Activated B cell treated with CpG ODN at 0.5 μM for 24 hours (primary cell): ENCODE measurements around the gene CKS2. TPM values are rescaled to one million over a fixed set of nuclear protein-coding genes. Genes with fewer than 3 reads are reported as not detected.

Source experiments
- ATAC-seq: fragments of 200-7000 bp; cut with Tn5 transposase; one replicate; pipeline ENCODE4 v1.10.0; 2021; ENCODE audit warnings: low read depth, mild to moderate bottlenecking, moderate library complexity
- CTCF ChIA-PET: fragments of 350-600 bp; sonication (Branson Sonifier 250); formaldehyde crosslinking; loops from one replicate; lab custom pipeline; 2021; ENCODE audit warnings: antibody characterized with exemption; lab: Charles Lee
- POLR2A ChIA-PET: fragments of 350-600 bp; sonication (Branson Sonifier 250); formaldehyde crosslinking; loops from one replicate; lab custom pipeline; 2021; ENCODE audit warnings: antibody characterized with exemption; lab: Charles Lee
- DNase-seq: peaks from one replicate; pipeline ENCODE4 v3.0.0; 2022
- H3K27ac Mint-ChIP-seq: one replicate; pipeline ENCODE4 v1.8.0; 2020; ENCODE audit warnings: mixed read lengths
- H3K27me3 Mint-ChIP-seq: one replicate; pipeline ENCODE4 v1.8.0; 2021; ENCODE audit warnings: mixed read lengths
- H3K36me3 Mint-ChIP-seq: one replicate; pipeline ENCODE4 v1.8.0; 2021; ENCODE audit warnings: low read depth, mixed read lengths
- H3K4me1 Mint-ChIP-seq: one replicate; pipeline ENCODE4 v1.8.0; 2021; ENCODE audit warnings: mixed read lengths
- H3K4me3 Mint-ChIP-seq: one replicate; pipeline ENCODE4 v1.8.0; 2020; ENCODE audit warnings: mild to moderate bottlenecking, mixed read lengths
- H3K9me3 Mint-ChIP-seq: one replicate; pipeline ENCODE4 v1.8.0; 2020; ENCODE audit warnings: mixed read lengths
- CTCF ChIP-seq: fragments of 200-600 bp; IDR thresholded peaks from one replicate; pipeline ENCODE4 v1.8.0; 2022; ENCODE audit warnings: antibody characterized with exemption, mild to moderate bottlenecking
- intact Hi-C: fragments of 100-400 bp; cut with micrococcal nuclease; formaldehyde crosslinking; loops from one replicate; pipeline ENCODE4 v1.15.1; 2024
- total RNA-seq: library from RNA; stranded (reverse); gene quantifications from 2 replicates; pipeline ENCODE4 v1.2.3, GENCODE V29; 2022

CKS2 gene
- total RNA-seq, 1 donor from 2014 or later, result 23.9 TPM

- peaks cover 20% of the 10 kb centered on the region for H3K4me1 Mint-ChIP-seq
- CTCF ChIA-PET, result no interaction called here
- POLR2A ChIA-PET, result no interaction called here
- ATAC-seq, result peak; percentile 49
- peaks cover 5% of the 10 kb centered on the region for H3K36me3 Mint-ChIP-seq
- no peak overlapping the region for H3K27ac Mint-ChIP-seq
- DNase-seq, result no peak
- H3K27me3 Mint-ChIP-seq, result no peaks in the 10 kb centered on the region
- H3K4me3 Mint-ChIP-seq, result no peak overlapping the region
- no peak for TF ChIP-seq CTCF
- intact Hi-C loops, result no loop called here
- no peaks in the 10 kb centered on the region for H3K9me3 Mint-ChIP-seq
Measured at GRCh38 chr9:89304834-89305188, 6.2 kb upstream of the CKS2 start.

GRCh38 chr9:89305868-89306267 is 5.1 kb upstream of the CKS2 start:
- no peak for ATAC-seq
- Mint-ChIP-seq H3K27ac (no peak overlapping the region), H3K36me3 (peaks cover 9% of the 10 kb centered on the region), H3K4me1 (peaks cover 28% of the 10 kb centered on the region), H3K9me3 (no peaks in the 10 kb centered on the region), H3K4me3 (no peak overlapping the region), H3K27me3 (no peaks in the 10 kb centered on the region)
- no peak for DNase-seq
- intact Hi-C loops, result no loop called here
- ChIA-PET POLR2A (no interaction called here), CTCF (no interaction called here)
- no peak for TF ChIP-seq CTCF

GRCh38 chr9:89309166-89309565 is 1.8 kb upstream of the CKS2 start:
- DNase-seq (no peak), ATAC-seq (no peak)
- intact Hi-C loops, result no loop called here
- TF ChIP-seq CTCF, result no peak
- no peaks in the 10 kb centered on the region for H3K27me3 Mint-ChIP-seq
- no peaks in the 10 kb centered on the region for H3K9me3 Mint-ChIP-seq
- peaks cover 13% of the 10 kb centered on the region for H3K36me3 Mint-ChIP-seq
- H3K27ac Mint-ChIP-seq, result peak overlapping the region; percentile 99
- POLR2A ChIA-PET, result no interaction called here
- CTCF ChIA-PET, result no interaction called here
- peaks cover 57% of the 10 kb centered on the region for H3K4me1 Mint-ChIP-seq
- peak overlapping the region; percentile 24 for H3K4me3 Mint-ChIP-seq

- Mint-ChIP-seq H3K27me3 (no peaks in the 10 kb centered on the region), H3K36me3 (peaks cover 18% of the 10 kb centered on the region), H3K9me3 (no peaks in the 10 kb centered on the region), H3K27ac (peak overlapping the region; percentile 99), H3K4me3 (peak overlapping the region; percentile 96), H3K4me1 (peaks cover 54% of the 10 kb centered on the region)
- no peak for DNase-seq
- no peak for TF ChIP-seq CTCF
- intact Hi-C loops, result loop anchor here (1.0 to 10.0 kb wide), 4 partner anchors 8 to 1495 kb away; partner anchors contain the start of genes SECISBP2 and SYK
- no peak for ATAC-seq
- ChIA-PET CTCF (interaction anchor here (1.0 kb wide), 1 partner anchor 239 kb away, joined by 4 read pairs; no protein-coding TSS in a partner anchor), POLR2A (interaction anchor here (0.6 to 1.9 kb wide), 9 partner anchors 9 to 213 kb away, joined by 3 to 12 read pairs (median 4); partner anchors contain the start of gene SECISBP2)
Measured at GRCh38 chr9:89309608-89310474, 1.2 kb upstream of the CKS2 start.
